CD4-positive, CD25-positive, alpha-beta regulatory T cell (primary cell): ENCODE data around the gene KDM2B. TPM values are rescaled to one million over a fixed set of nuclear protein-coding genes. Genes with fewer than 3 reads are reported as not detected.

Source experiments
- ATAC-seq, 2 donors: fragments of 150-1000 bp; cut with Tn5 transposase; one replicate each; pipeline ENCODE4 v1.10.0; 2021; ENCODE audit warnings: low read depth in 2 of 2, moderate number of reproducible peaks in 2 of 2, moderate library complexity in 1 of 2
- DNase-seq, 3 donors: peaks; one replicate each; pipeline versions ENCODE4 v3.0.0 to v3.0.0-alpha.2; 2012 to 2022; ENCODE audit warnings: mixed read lengths in 1 of 3
- H3K27ac ChIP-seq: one replicate; pipeline ENCODE4 v1.7.0; 2013; ENCODE audit warnings: mild to moderate bottlenecking, low read length; ENCODE audit not compliant: insufficient read depth, poor library complexity, severe bottlenecking
- H3K27me3 ChIP-seq: one replicate; pipeline ENCODE4 v1.7.0; 2013; ENCODE audit warnings: low read length; ENCODE audit not compliant: control insufficient read depth, insufficient read depth
- H3K36me3 ChIP-seq: one replicate; pipeline ENCODE4 v1.7.0; 2013; ENCODE audit warnings: mild to moderate bottlenecking, low read length, moderate library complexity; ENCODE audit not compliant: control insufficient read depth, insufficient read depth
- H3K4me1 ChIP-seq: 2 replicates; pipeline ENCODE4 v1.7.0; 2013; ENCODE audit warnings: mild to moderate bottlenecking, low read length; ENCODE audit not compliant: insufficient read depth, control insufficient read depth, poor library complexity, severe bottlenecking
- H3K4me3 ChIP-seq: one replicate; pipeline ENCODE4 v1.7.0; 2013; ENCODE audit warnings: low read depth, mild to moderate bottlenecking, low read length, moderate library complexity
- H3K9me3 ChIP-seq, 2 experiments: 1 replicate in 1 of 2; 2 replicates in 1 of 2; pipeline ENCODE4 v1.7.0; 2013; ENCODE audit warnings: low read length in 2 of 2, mild to moderate bottlenecking in 1 of 2, moderate library complexity in 1 of 2; ENCODE audit not compliant: control insufficient read depth in 2 of 2
- H3K27ac Mint-ChIP-seq, 3 donors: one replicate each; pipeline ENCODE4 v1.8.0; 2020 to 2022; ENCODE audit warnings: mild to moderate bottlenecking in 3 of 3, mixed read lengths in 3 of 3, moderate library complexity in 2 of 3
- H3K27me3 Mint-ChIP-seq: one replicate; pipeline ENCODE4 v1.8.0; 2022; ENCODE audit warnings: mild to moderate bottlenecking, mixed read lengths
- H3K36me3 Mint-ChIP-seq: one replicate; pipeline ENCODE4 v1.8.0; 2020; ENCODE audit warnings: mixed read lengths
- H3K4me1 Mint-ChIP-seq, 4 donors: one replicate each; pipeline ENCODE4 v1.8.0; 2020 to 2022; ENCODE audit warnings: mixed read lengths in 4 of 4, mild to moderate bottlenecking in 1 of 4
- H3K4me3 Mint-ChIP-seq, 4 donors: one replicate each; pipeline ENCODE4 v1.8.0; 2020 to 2022; ENCODE audit warnings: mild to moderate bottlenecking in 4 of 4, mixed read lengths in 4 of 4, moderate library complexity in 3 of 4
- H3K9me3 Mint-ChIP-seq, 7 donors: one replicate each; pipeline ENCODE4 v1.8.0; 2020 to 2022; ENCODE audit warnings: mixed read lengths in 7 of 7, mild to moderate bottlenecking in 3 of 7, moderate library complexity in 2 of 7
- polyA plus RNA-seq, 4 donors: library from polyadenylated mRNA; unstranded; fragments of 300-500 nt; fragmentation: Illumina TruSeq; gene quantifications; one replicate each; pipeline ENCODE4 v1.2.3, GENCODE V29; 2021
- total RNA-seq: library from RNA; stranded (reverse); gene quantifications from one replicate; pipeline ENCODE4 v1.2.3, GENCODE V29; 2022

Gene KDM2B
- total and polyA plus RNA-seq, 5 donors from 2014 or later: 9.4 to 128 (median 11.5) TPM

GRCh38 chr12:121568971-121569751, 11.7 kb downstream of the KDM2B start:
- no peak for ATAC-seq
- H3K27me3 Mint-ChIP-seq: no peaks in the 10 kb centered on the region
- H3K4me1 Mint-ChIP-seq: peaks cover 12 to 44% (median 18%) of the 10 kb centered on the region in 4 donors
- Histone ChIP-seq H3K4me3 (no peak overlapping the region), H3K27ac (no peak overlapping the region), H3K9me3 (no peaks in the 10 kb centered on the region), H3K27me3 (no peaks in the 10 kb centered on the region), H3K4me1 (no peaks in the 10 kb centered on the region), H3K36me3 (peaks cover 35% of the 10 kb centered on the region)
- no peaks in the 10 kb centered on the region for H3K9me3 Mint-ChIP-seq
- no peak overlapping the region for H3K4me3 Mint-ChIP-seq
- DNase-seq: no peak
- peak overlapping the region in 1 of 3 donors; percentile 60 for H3K27ac Mint-ChIP-seq
- peaks cover 30% of the 10 kb centered on the region for H3K36me3 Mint-ChIP-seq

- Histone ChIP-seq H3K27ac (no peak overlapping the region), H3K4me3 (no peak overlapping the region), H3K4me1 (no peaks in the 10 kb centered on the region), H3K27me3 (no peaks in the 10 kb centered on the region), H3K36me3 (peaks cover 30% of the 10 kb centered on the region), H3K9me3 (no peaks in the 10 kb centered on the region)
- H3K27ac Mint-ChIP-seq: peak overlapping the region in 2 of 3 donors; percentile 52 to 72
- H3K4me3 Mint-ChIP-seq: no peak overlapping the region
- peaks cover 12 to 42% (median 17%) of the 10 kb centered on the region in 4 donors for H3K4me1 Mint-ChIP-seq
- no peak for ATAC-seq
- no peak for DNase-seq
- no peaks in the 10 kb centered on the region for H3K9me3 Mint-ChIP-seq
- no peaks in the 10 kb centered on the region for H3K27me3 Mint-ChIP-seq
- peaks cover 24% of the 10 kb centered on the region for H3K36me3 Mint-ChIP-seq
These were observed 12.3 kb downstream of the KDM2B start for GRCh38 chr12:121568518-121568917.

- peaks cover 14% of the 10 kb centered on the region for H3K36me3 Mint-ChIP-seq
- DNase-seq (no peak), ATAC-seq (no peak)
- H3K27ac Mint-ChIP-seq: no peak overlapping the region
- no peak overlapping the region for H3K4me3 Mint-ChIP-seq
- Histone ChIP-seq H3K27ac (no peak overlapping the region), H3K4me3 (no peak overlapping the region), H3K9me3 (no peaks in the 10 kb centered on the region), H3K4me1 (no peaks in the 10 kb centered on the region), H3K36me3 (peaks cover 16% of the 10 kb centered on the region), H3K27me3 (no peaks in the 10 kb centered on the region)
- H3K9me3 Mint-ChIP-seq: no peaks in the 10 kb centered on the region
- peaks cover 5 to 38% (median 11%) of the 10 kb centered on the region in 4 donors for H3K4me1 Mint-ChIP-seq
- no peaks in the 10 kb centered on the region for H3K27me3 Mint-ChIP-seq
These were observed 15.7 kb downstream of the KDM2B start for GRCh38 chr12:121565076-121565475.

- Histone ChIP-seq H3K36me3 (peaks cover 11% of the 10 kb centered on the region), H3K4me3 (no peak overlapping the region), H3K27me3 (no peaks in the 10 kb centered on the region), H3K27ac (no peak overlapping the region), H3K4me1 (peaks cover 2% of the 10 kb centered on the region), H3K9me3 (no peaks in the 10 kb centered on the region)
- Mint-ChIP-seq H3K27me3 (no peaks in the 10 kb centered on the region), H3K9me3 (no peaks in the 10 kb centered on the region), H3K4me3 (no peak overlapping the region), H3K27ac (peak overlapping the region in 1 of 3 donors; percentile 71), H3K4me1 (peaks cover 0 to 33% (median 10%) of the 10 kb centered on the region in 4 donors), H3K36me3 (peaks cover 9% of the 10 kb centered on the region)
- DNase-seq: no peak
- ATAC-seq: no peak
These were observed 18.3 kb downstream of the KDM2B start for GRCh38 chr12:121562488-121562887.

- H3K27ac Mint-ChIP-seq: peak overlapping the region in 1 of 3 donors; percentile 65
- Histone ChIP-seq H3K27ac (no peak overlapping the region), H3K36me3 (peaks cover 7% of the 10 kb centered on the region), H3K27me3 (no peaks in the 10 kb centered on the region), H3K4me3 (no peak overlapping the region), H3K9me3 (no peaks in the 10 kb centered on the region), H3K4me1 (peaks cover 2% of the 10 kb centered on the region)
- ATAC-seq: no peak
- H3K4me3 Mint-ChIP-seq: no peak overlapping the region
- peaks cover 6% of the 10 kb centered on the region for H3K36me3 Mint-ChIP-seq
- H3K27me3 Mint-ChIP-seq: no peaks in the 10 kb centered on the region
- DNase-seq: no peak
- H3K4me1 Mint-ChIP-seq: peaks cover 0 to 31% (median 6%) of the 10 kb centered on the region in 4 donors
- H3K9me3 Mint-ChIP-seq: peaks cover 0 to 2% (median 0%) of the 10 kb centered on the region in 7 donors
These were observed 19.8 kb downstream of the KDM2B start for GRCh38 chr12:121561009-121561395.

GRCh38 chr12:121560392-121561008, 20.3 kb downstream of the KDM2B start:
- H3K36me3 Mint-ChIP-seq: peaks cover 6% of the 10 kb centered on the region
- peaks cover 2% of the 10 kb centered on the region for H3K4me1 ChIP-seq
- no peaks in the 10 kb centered on the region for H3K27me3 ChIP-seq
- H3K9me3 Mint-ChIP-seq: peaks cover 0 to 2% (median 0%) of the 10 kb centered on the region in 7 donors
- peaks cover 0 to 29% (median 6%) of the 10 kb centered on the region in 4 donors for H3K4me1 Mint-ChIP-seq
- peak overlapping the region in 2 of 3 donors; percentile 10 to 59 for H3K27ac Mint-ChIP-seq
- H3K27me3 Mint-ChIP-seq: no peaks in the 10 kb centered on the region
- no peak overlapping the region for H3K4me3 ChIP-seq
- H3K9me3 ChIP-seq: no peaks in the 10 kb centered on the region
- no peak overlapping the region for H3K27ac ChIP-seq
- no peak for DNase-seq
- no peak overlapping the region for H3K4me3 Mint-ChIP-seq
- H3K36me3 ChIP-seq: peaks cover 7% of the 10 kb centered on the region
- peak in 1 of 2 donors; percentile 41 for ATAC-seq

GRCh38 chr12:121558956-121559355, 21.9 kb downstream of the KDM2B start:
- Histone ChIP-seq H3K4me1 (peaks cover 2% of the 10 kb centered on the region), H3K27me3 (no peaks in the 10 kb centered on the region), H3K27ac (no peak overlapping the region), H3K9me3 (no peaks in the 10 kb centered on the region), H3K36me3 (peaks cover 7% of the 10 kb centered on the region), H3K4me3 (no peak overlapping the region)
- Mint-ChIP-seq H3K27me3 (no peaks in the 10 kb centered on the region), H3K4me1 (peaks cover 0 to 26% (median 5%) of the 10 kb centered on the region in 4 donors), H3K36me3 (peaks cover 6% of the 10 kb centered on the region), H3K4me3 (no peak overlapping the region), H3K27ac (peak overlapping the region in 2 of 3 donors; percentile 46 to 89), H3K9me3 (peaks cover 0 to 2% (median 0%) of the 10 kb centered on the region in 7 donors)
- ATAC-seq: no peak
- no peak for DNase-seq
